ENCODE results near the gene CMPK2.

CMPK2 gene

GRCh38 chr2:6841537-6842287 is 24.0 kb downstream of the CMPK2 start:
- DNase-seq (ENCODE audit: low read depth in 2 of 2): no peak

- no peak for DNase-seq (ENCODE audit: low read depth in 2 of 2)
These were observed 26.9 kb downstream of the CMPK2 start for GRCh38 chr2:6838673-6839319.

GRCh38 chr2:6835467-6835866 is 30.2 kb downstream of the CMPK2 start:
- no peak for DNase-seq (ENCODE audit: low read depth in 2 of 2)

- DNase-seq (ENCODE audit: low read depth in 2 of 2): no peak
These were observed 31.5 kb downstream of the CMPK2 start for GRCh38 chr2:6834163-6834562.

- DNase-seq (ENCODE audit: low read depth in 2 of 2): no peak
These were observed 32.5 kb downstream of the CMPK2 start for GRCh38 chr2:6833300-6833604.

- no peak for DNase-seq (ENCODE audit: low read depth in 2 of 2)
These were observed 33.0 kb downstream of the CMPK2 start for GRCh38 chr2:6832596-6833299.

- DNase-seq (ENCODE audit: low read depth in 2 of 2): no peak
These were observed 34.5 kb downstream of the CMPK2 start for GRCh38 chr2:6831229-6831628.

GRCh38 chr2:6828299-6828584 is 37.5 kb downstream of the CMPK2 start:
- no peak for DNase-seq (ENCODE audit: low read depth in 2 of 2)

- DNase-seq (ENCODE audit: low read depth in 2 of 2): no peak
These were observed 38.0 kb downstream of the CMPK2 start for GRCh38 chr2:6827566-6828298.

- DNase-seq (ENCODE audit: low read depth in 2 of 2): peak; percentile 8 to 12
These were observed 39.4 kb downstream of the CMPK2 start for GRCh38 chr2:6826081-6826913.

- no peak for DNase-seq (ENCODE audit: low read depth in 2 of 2)
These were observed 40.7 kb downstream of the CMPK2 start for GRCh38 chr2:6824962-6825361.

GRCh38 chr2:6823111-6823510 is 42.6 kb downstream of the CMPK2 start:
- DNase-seq (ENCODE audit: low read depth in 2 of 2): no peak

- no peak for DNase-seq (ENCODE audit: low read depth in 2 of 2)
These were observed 43.3 kb downstream of the CMPK2 start for GRCh38 chr2:6822406-6822805.

- no peak for DNase-seq (ENCODE audit: low read depth in 2 of 2)
These were observed 44.7 kb downstream of the CMPK2 start for GRCh38 chr2:6820903-6821584.

- DNase-seq (ENCODE audit: low read depth in 2 of 2): no peak
These were observed 45.5 kb downstream of the CMPK2 start for GRCh38 chr2:6820236-6820635.

GRCh38 chr2:6819668-6820067 is 46.0 kb downstream of the CMPK2 start:
- no peak for DNase-seq (ENCODE audit: low read depth in 2 of 2)

- DNase-seq (ENCODE audit: low read depth in 2 of 2): no peak
These were observed 47.7 kb downstream of the CMPK2 start for GRCh38 chr2:6818012-6818411.

GRCh38 chr2:6814869-6815268 is 50.8 kb downstream of the CMPK2 start:
- DNase-seq (ENCODE audit: low read depth in 2 of 2): no peak

GRCh38 chr2:6814312-6814711 is 51.4 kb downstream of the CMPK2 start:
- DNase-seq (ENCODE audit: low read depth in 2 of 2): no peak

- DNase-seq (ENCODE audit: low read depth in 2 of 2): no peak
These were observed 52.1 kb downstream of the CMPK2 start for GRCh38 chr2:6813573-6813972.

- DNase-seq (ENCODE audit: low read depth in 2 of 2): no peak
These were observed 52.7 kb downstream of the CMPK2 start for GRCh38 chr2:6812857-6813530.

All from stimulated activated CD8-positive, alpha-beta memory T cell treated with anti-CD3 and anti-CD28 coated beads, Interleukin-2, amount 100 ng/mL, for 1 hour (primary cell).